ENCODE results near the gene CCDC9B. TPM values are rescaled to one million over a fixed set of nuclear protein-coding genes. Genes with fewer than 3 reads are reported as not detected.

Gene CCDC9B
- total RNA-seq, 1 experiment from 2014 or later: 29.5 TPM

- Histone ChIP-seq H3K4me1 (replicated peaks) (peaks cover 24% of the 10 kb centered on the region), H3K27ac (no peak within 1 kb of the TSS), H3K9me3 (replicated peaks) (peaks cover 6% of the 10 kb centered on the region; the same call in 1 of the 2 replicates), H3K4me3 (peak within 1 kb of the TSS; percentile 41), H3K27me3 (replicated peaks) (no peaks in the 10 kb centered on the region), H3K36me3 (no peaks in the 10 kb centered on the region)
- DNase-seq (ENCODE audit: low read depth in 1 of 2, low spot score in 2 of 2): peak; percentile 79 to 87
Measured at GRCh38 chr15:40357723-40358470, 17.2 kb upstream of the CCDC9B start, which contains the start of gene DISP2. Gene DISP2 (plus strand): TSS chr15:40358219. CDS start chr15:40358322, 103 bp downstream.

- no peak overlapping the region for H3K27ac ChIP-seq
- peaks cover 24% of the 10 kb centered on the region for H3K4me1 ChIP-seq (replicated peaks)
- no peaks in the 10 kb centered on the region for H3K36me3 ChIP-seq
- DNase-seq (ENCODE audit: low read depth in 1 of 2, low spot score in 2 of 2): no peak
- H3K9me3 ChIP-seq (replicated peaks): peaks cover 6% of the 10 kb centered on the region; the same call in 1 of the 2 replicates
- no peak overlapping the region for H3K4me3 ChIP-seq
- H3K27me3 ChIP-seq (replicated peaks): no peaks in the 10 kb centered on the region
Measured at GRCh38 chr15:40357246-40357645, 16.5 kb upstream of the CCDC9B start.

- Histone ChIP-seq H3K4me1 (replicated peaks) (peaks cover 24% of the 10 kb centered on the region), H3K36me3 (no peaks in the 10 kb centered on the region), H3K27ac (no peak overlapping the region), H3K27me3 (replicated peaks) (no peaks in the 10 kb centered on the region), H3K4me3 (no peak overlapping the region), H3K9me3 (replicated peaks) (peaks cover 6% of the 10 kb centered on the region; the same call in 1 of the 2 replicates)
- no peak for DNase-seq (ENCODE audit: low read depth in 1 of 2, low spot score in 2 of 2)
Measured at GRCh38 chr15:40355976-40356585, 15.3 kb upstream of the CCDC9B start.

GRCh38 chr15:40354408-40355171 is 13.9 kb upstream of the CCDC9B start:
- no peak overlapping the region for H3K4me3 ChIP-seq
- no peak overlapping the region for H3K27ac ChIP-seq
- H3K9me3 ChIP-seq (replicated peaks): peaks cover 6% of the 10 kb centered on the region; the same call in 1 of the 2 replicates
- peak in 1 of 2 experiments; percentile 49 for DNase-seq (ENCODE audit: low read depth in 1 of 2, low spot score in 2 of 2)
- H3K4me1 ChIP-seq (replicated peaks): peaks cover 24% of the 10 kb centered on the region
- no peaks in the 10 kb centered on the region for H3K27me3 ChIP-seq (replicated peaks)
- H3K36me3 ChIP-seq: no peaks in the 10 kb centered on the region

GRCh38 chr15:40353697-40354096 is 13.0 kb upstream of the CCDC9B start:
- DNase-seq (ENCODE audit: low read depth in 1 of 2, low spot score in 2 of 2): no peak
- no peaks in the 10 kb centered on the region for H3K27me3 ChIP-seq (replicated peaks)
- no peak overlapping the region for H3K4me3 ChIP-seq
- peaks cover 23% of the 10 kb centered on the region for H3K4me1 ChIP-seq (replicated peaks)
- peaks cover 6% of the 10 kb centered on the region; the same call in 1 of the 2 replicates for H3K9me3 ChIP-seq (replicated peaks)
- H3K27ac ChIP-seq: no peak overlapping the region
- H3K36me3 ChIP-seq: no peaks in the 10 kb centered on the region

- H3K27me3 ChIP-seq (replicated peaks): no peaks in the 10 kb centered on the region
- no peak overlapping the region for H3K27ac ChIP-seq
- no peak for DNase-seq (ENCODE audit: low read depth in 1 of 2, low spot score in 2 of 2)
- no peaks in the 10 kb centered on the region for H3K36me3 ChIP-seq
- H3K4me1 ChIP-seq (replicated peaks): peaks cover 10% of the 10 kb centered on the region
- H3K4me3 ChIP-seq: no peak overlapping the region
- no peaks in the 10 kb centered on the region for H3K9me3 ChIP-seq (replicated peaks)
Measured at GRCh38 chr15:40352281-40352901, 11.7 kb upstream of the CCDC9B start.

GRCh38 chr15:40349163-40349562 is 8.4 kb upstream of the CCDC9B start:
- H3K9me3 ChIP-seq (replicated peaks): no peaks in the 10 kb centered on the region
- no peak overlapping the region for H3K4me3 ChIP-seq
- no peaks in the 10 kb centered on the region for H3K27me3 ChIP-seq (replicated peaks)
- peaks cover 13% of the 10 kb centered on the region for H3K4me1 ChIP-seq (replicated peaks)
- H3K27ac ChIP-seq: no peak overlapping the region
- H3K36me3 ChIP-seq: no peaks in the 10 kb centered on the region
- no peak for DNase-seq (ENCODE audit: low read depth in 1 of 2, low spot score in 2 of 2)

GRCh38 chr15:40348474-40348870 is 7.7 kb upstream of the CCDC9B start:
- Histone ChIP-seq H3K27me3 (replicated peaks) (no peaks in the 10 kb centered on the region), H3K4me1 (replicated peaks) (peaks cover 15% of the 10 kb centered on the region), H3K27ac (no peak overlapping the region), H3K4me3 (no peak overlapping the region), H3K9me3 (replicated peaks) (no peaks in the 10 kb centered on the region), H3K36me3 (no peaks in the 10 kb centered on the region)
- no peak for DNase-seq (ENCODE audit: low read depth in 1 of 2, low spot score in 2 of 2)

- Histone ChIP-seq H3K9me3 (replicated peaks) (no peaks in the 10 kb centered on the region), H3K27me3 (replicated peaks) (no peaks in the 10 kb centered on the region), H3K4me3 (no peak overlapping the region), H3K27ac (no peak overlapping the region), H3K36me3 (no peaks in the 10 kb centered on the region), H3K4me1 (replicated peaks) (peaks cover 21% of the 10 kb centered on the region)
- DNase-seq (ENCODE audit: low read depth in 1 of 2, low spot score in 2 of 2): no peak
Measured at GRCh38 chr15:40347559-40348473, 7.1 kb upstream of the CCDC9B start.

GRCh38 chr15:40346579-40347558 is 6.1 kb upstream of the CCDC9B start:
- Histone ChIP-seq H3K27me3 (replicated peaks) (no peaks in the 10 kb centered on the region), H3K36me3 (no peaks in the 10 kb centered on the region), H3K27ac (no peak overlapping the region), H3K4me1 (replicated peaks) (peaks cover 31% of the 10 kb centered on the region), H3K4me3 (no peak overlapping the region), H3K9me3 (replicated peaks) (no peaks in the 10 kb centered on the region)
- DNase-seq (ENCODE audit: low read depth in 1 of 2, low spot score in 2 of 2): no peak

- Histone ChIP-seq H3K27ac (no peak overlapping the region), H3K36me3 (no peaks in the 10 kb centered on the region), H3K9me3 (replicated peaks) (no peaks in the 10 kb centered on the region), H3K27me3 (replicated peaks) (no peaks in the 10 kb centered on the region), H3K4me1 (replicated peaks) (peaks cover 39% of the 10 kb centered on the region), H3K4me3 (no peak overlapping the region)
- no peak for DNase-seq (ENCODE audit: low read depth in 1 of 2, low spot score in 2 of 2)
Measured at GRCh38 chr15:40345867-40346578, 5.3 kb upstream of the CCDC9B start.
